GM19397 (cell line): ENCODE data around the gene NME5.
"Not testable (repeated sequence)": the region's sequence is repeated elsewhere in the genome, so short reads cannot be mapped to it uniquely, and the experiment has no call there.

ENCODE experiments used
- ATAC-seq: cut with Tn5 transposase; IDR thresholded peaks from one replicate; pipeline ENCODE4 v1.9.1; 2021; ENCODE audit warnings: mild to moderate bottlenecking, moderate library complexity; ENCODE audit not compliant: unreplicated experiment

Gene NME5

DNA sequence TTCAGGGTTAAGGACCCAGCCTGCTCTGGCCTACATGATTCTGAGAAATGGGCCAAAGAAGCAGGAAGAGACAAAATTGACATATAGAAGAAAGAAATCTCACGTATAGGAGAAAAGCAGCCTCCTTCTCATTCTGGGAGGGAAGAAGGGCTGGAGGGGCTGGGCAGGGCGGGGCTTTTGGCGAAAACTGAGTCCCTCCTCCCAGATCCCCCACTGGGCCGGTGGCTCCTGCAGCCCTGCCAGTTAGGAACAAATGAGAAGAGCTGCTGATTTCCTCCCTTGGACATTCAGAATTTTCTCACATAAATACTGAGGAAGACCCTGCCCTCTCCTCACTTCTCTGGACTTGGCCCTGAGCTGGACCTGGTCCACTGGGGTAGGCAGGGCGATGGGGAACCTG is 55.5 kb downstream of the NME5 start, which contains the start of gene WNT8A:
Gene WNT8A, plus strand, starts transcription at position 332 of the 400 bp plus-strand sequence. CDS start 95 bp downstream, outside the sequence.
- no peak for ATAC-seq

- no peak for ATAC-seq
Observed at GRCh38 chr5:138082033-138082432, 57.2 kb downstream of the NME5 start.

- ATAC-seq, result no peak
Observed at GRCh38 chr5:138078006-138078643, 61.1 kb downstream of the NME5 start.

- ATAC-seq, result no peak
Observed at GRCh38 chr5:138077064-138077696, 62.0 kb downstream of the NME5 start.

DNA sequence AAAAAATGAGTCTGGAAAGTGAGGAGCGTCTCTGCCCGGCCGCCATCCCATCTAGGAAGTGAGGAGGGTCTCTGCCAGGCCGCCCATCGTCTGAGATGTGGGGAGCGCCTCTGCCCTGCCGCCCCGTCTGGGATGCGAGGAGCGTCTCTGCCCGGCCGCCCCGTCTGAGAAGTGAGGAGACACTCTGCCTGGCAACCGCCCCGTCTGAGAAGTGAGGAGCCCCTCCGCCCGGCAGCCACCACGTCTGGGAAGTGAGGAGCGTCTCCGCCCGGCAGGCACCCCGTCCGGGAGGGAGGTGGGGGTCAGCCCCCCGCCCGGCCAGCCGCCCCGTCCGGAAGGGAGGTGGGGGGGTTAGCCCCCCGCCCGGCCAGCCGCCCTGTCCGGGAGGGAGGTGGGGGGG is 69.2 kb downstream of the NME5 start:
- ATAC-seq, result not testable (repeated sequence)

GRCh38 chr5:138068742-138069600 is 70.3 kb downstream of the NME5 start:
- no peak for ATAC-seq

- no peak for ATAC-seq
Observed at GRCh38 chr5:138067945-138068344, 71.3 kb downstream of the NME5 start.
